RWPE2 (cell line): ENCODE measurements around the gene ZMYND19.
A peak's percentile ranks its signal among the peaks of the same experiment; 100 is the strongest.

Experiments
- ATAC-seq: fragments of 200-7000 bp; cut with Tn5 transposase; 3 replicates; pipeline ENCODE4 v1.9.1; 2021; ENCODE audit warnings: low read depth
- DNase-seq: peaks from one replicate; pipeline ENCODE4 v3.0.0-alpha.2; 2020; ENCODE audit warnings: low spot score
- H3K27ac ChIP-seq: fragments of 450-650 bp; 2 replicates; pipeline ENCODE4 v1.5.1; 2017; ENCODE audit warnings: mild to moderate bottlenecking; ENCODE audit not compliant: poor library complexity, severe bottlenecking
- H3K27me3 ChIP-seq: fragments of 250-450 bp; sonication (Bioruptor Pico); 2 replicates; pipeline ENCODE4 v1.5.1; 2021; ENCODE audit warnings: mild to moderate bottlenecking, moderate library complexity; ENCODE audit not compliant: insufficient read depth, poor library complexity, severe bottlenecking
- H3K36me3 ChIP-seq: fragments of 250-450 bp; sonication (Bioruptor Pico); 2 replicates; pipeline ENCODE4 v1.5.1; 2020; ENCODE audit warnings: low read depth, mild to moderate bottlenecking, moderate library complexity
- H3K4me1 ChIP-seq: fragments of 250-450 bp; sonication (Bioruptor Pico); 2 replicates; pipeline ENCODE4 v1.5.1; 2021; ENCODE audit warnings: mild to moderate bottlenecking, moderate library complexity; ENCODE audit not compliant: insufficient read depth, poor library complexity, severe bottlenecking
- H3K4me3 ChIP-seq: fragments of 250-450 bp; sonication (Bioruptor Pico); 2 replicates; pipeline ENCODE4 v1.5.1; 2021; ENCODE audit warnings: mild to moderate bottlenecking, moderate library complexity; ENCODE audit not compliant: severe bottlenecking
- H3K9me3 ChIP-seq: fragments of 250-450 bp; sonication (Bioruptor Pico); 2 replicates; pipeline ENCODE4 v1.5.1; 2021; ENCODE audit warnings: mild to moderate bottlenecking, moderate library complexity; ENCODE audit not compliant: severe bottlenecking
- TF ChIP-seq, protein P1 (sequence below): fragments of 450-650 bp; IDR thresholded peaks from one replicate; pipeline ENCODE4 v1.5.1; 2017; ENCODE audit warnings: mild to moderate bottlenecking, moderate library complexity; ENCODE audit not compliant: poor library complexity, severe bottlenecking

Gene ZMYND19

DNA sequence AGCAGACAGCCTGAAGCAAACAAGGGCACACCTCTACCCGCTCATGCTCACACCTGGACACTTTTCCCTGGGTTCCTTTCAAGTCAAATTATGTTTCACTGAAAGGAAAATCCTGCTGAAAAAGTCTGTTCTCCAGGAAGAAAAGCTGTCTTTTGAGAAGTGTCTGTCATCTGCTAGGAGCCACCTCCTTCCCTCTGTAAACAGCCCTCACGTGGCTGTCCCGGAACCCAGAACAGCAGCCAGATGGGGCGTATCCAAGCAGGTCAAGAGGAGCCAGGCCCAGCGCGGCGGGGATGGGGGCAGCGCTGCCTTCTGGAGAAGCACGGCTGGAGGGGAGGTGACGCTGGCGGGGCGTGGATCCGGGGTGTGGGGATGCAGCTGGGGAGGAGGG lies 40.1 kb downstream of the ZMYND19 start, which contains the start of gene PNPLA7:
Gene PNPLA7 (minus strand): TSS at position 172 of the 391 bp plus-strand sequence. CDS start 205 bp downstream, outside the sequence.
- Histone ChIP-seq H3K9me3 (no peaks in the 10 kb centered on the region), H3K4me1 (no peaks in the 10 kb centered on the region), H3K36me3 (peaks cover 21% of the 10 kb centered on the region), H3K27ac (peak within 1 kb of the TSS; percentile 50), H3K4me3 (peak within 1 kb of the TSS; percentile 96), H3K27me3 (no peaks in the 10 kb centered on the region)
- TF ChIP-seq, protein P1, sequence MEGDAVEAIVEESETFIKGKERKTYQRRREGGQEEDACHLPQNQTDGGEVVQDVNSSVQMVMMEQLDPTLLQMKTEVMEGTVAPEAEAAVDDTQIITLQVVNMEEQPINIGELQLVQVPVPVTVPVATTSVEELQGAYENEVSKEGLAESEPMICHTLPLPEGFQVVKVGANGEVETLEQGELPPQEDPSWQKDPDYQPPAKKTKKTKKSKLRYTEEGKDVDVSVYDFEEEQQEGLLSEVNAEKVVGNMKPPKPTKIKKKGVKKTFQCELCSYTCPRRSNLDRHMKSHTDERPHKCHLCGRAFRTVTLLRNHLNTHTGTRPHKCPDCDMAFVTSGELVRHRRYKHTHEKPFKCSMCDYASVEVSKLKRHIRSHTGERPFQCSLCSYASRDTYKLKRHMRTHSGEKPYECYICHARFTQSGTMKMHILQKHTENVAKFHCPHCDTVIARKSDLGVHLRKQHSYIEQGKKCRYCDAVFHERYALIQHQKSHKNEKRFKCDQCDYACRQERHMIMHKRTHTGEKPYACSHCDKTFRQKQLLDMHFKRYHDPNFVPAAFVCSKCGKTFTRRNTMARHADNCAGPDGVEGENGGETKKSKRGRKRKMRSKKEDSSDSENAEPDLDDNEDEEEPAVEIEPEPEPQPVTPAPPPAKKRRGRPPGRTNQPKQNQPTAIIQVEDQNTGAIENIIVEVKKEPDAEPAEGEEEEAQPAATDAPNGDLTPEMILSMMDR: no peak
- ATAC-seq (peak; percentile 75), DNase-seq (peak; percentile 82)

DNA sequence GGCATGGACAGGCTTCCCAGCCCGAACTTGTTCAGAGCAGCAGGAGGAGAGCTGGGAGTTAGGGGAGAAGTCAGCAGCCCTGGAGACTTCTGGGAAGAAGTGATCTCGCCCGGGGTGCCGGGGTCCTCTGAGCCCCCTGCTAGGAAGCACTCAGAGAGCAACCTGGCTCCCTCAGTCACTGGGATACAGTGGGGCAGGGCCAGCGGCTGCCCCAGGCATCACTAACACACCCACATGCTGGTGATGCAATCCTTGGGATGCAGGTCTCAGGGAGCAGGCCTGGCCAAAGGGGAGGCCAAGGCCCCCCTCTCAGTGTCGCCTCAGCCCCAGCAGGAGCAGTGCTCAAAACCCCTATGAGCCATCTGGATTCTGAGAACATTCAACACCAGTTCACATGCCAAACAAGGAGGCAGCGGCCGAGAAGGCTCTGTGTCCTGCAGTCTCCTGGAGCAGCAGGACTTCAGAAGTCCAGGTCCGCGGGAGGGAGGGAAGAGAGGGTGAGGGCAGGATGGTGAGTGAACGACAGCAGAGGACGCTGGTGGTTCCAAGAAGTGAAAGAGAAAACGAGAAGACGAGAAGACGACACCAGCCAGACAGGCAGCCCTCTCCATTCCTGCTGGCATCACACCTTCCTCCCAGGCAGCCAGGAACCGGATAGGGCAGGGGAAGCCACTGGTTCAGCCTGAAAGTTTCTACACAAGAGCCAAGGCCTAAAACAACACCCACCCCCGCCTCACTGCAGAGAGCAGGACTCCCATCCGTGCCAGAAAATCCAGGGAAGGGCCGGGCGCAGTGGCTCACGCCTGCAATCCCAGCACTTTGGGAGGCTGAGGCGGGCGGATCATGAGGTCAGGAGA lies 42.4 kb downstream of the ZMYND19 start:
- Histone ChIP-seq H3K4me3 (no peak overlapping the region), H3K27me3 (no peaks in the 10 kb centered on the region), H3K36me3 (0 out of 2 replicates have a peak, but pooled peaks cover 5% of the 10 kb centered on the region), H3K27ac (no peak overlapping the region), H3K9me3 (no peaks in the 10 kb centered on the region), H3K4me1 (no peaks in the 10 kb centered on the region)
- no peak for ATAC-seq
- TF ChIP-seq, protein P1: no peak
- DNase-seq: no peak

DNA sequence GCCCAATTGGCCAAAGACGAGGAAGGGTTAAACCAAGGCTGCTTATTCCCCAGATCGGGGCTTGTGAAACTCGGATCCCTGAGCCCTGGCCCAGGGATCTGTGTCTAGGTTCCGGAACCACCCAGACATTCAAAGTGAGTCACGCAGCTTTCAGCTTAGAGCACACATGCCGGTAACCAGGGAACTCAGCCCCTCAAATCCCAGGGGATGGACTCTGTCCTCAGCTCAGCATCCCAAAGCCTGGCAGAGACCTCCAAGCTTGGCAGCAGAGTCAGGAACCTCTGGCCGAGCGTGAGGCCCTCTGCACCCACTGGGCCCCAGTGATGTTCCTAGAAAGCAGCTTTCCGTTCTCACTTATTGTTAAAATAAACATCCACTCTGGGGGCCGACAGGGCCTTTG lies 45.2 kb downstream of the ZMYND19 start:
- Histone ChIP-seq H3K27ac (no peak overlapping the region), H3K4me1 (no peaks in the 10 kb centered on the region)

DNA sequence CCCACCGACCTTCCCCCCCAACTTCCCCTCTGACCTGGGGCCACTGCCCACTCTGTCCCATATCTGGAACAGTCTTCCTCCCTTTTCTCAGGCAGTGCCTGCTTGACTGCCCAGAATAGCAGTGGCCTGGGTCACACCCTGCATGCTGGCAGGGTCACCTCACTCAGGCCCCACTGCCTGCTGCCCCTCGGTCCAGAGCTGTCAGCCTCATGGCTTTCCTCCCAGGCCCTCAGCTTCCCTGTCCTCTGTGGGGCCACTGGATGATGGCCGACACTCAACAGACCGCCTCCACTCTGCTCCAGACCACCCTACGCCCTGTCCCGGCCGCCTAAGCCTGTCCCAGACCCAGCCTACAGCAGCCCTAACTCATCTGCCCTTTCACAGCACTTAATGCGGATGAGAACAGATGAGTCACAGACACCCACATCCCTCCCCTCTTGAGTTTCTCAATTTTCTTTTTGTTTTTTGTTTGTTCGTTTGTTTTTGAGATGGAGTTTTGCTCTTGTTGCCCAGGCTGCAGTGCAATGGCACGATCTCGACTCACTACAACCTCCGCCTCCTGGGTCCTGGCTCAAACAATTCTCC lies 46.0 kb downstream of the ZMYND19 start:
- H3K9me3 ChIP-seq: no peaks in the 10 kb centered on the region
- H3K36me3 ChIP-seq: no peaks in the 10 kb centered on the region
- no peaks in the 10 kb centered on the region for H3K4me1 ChIP-seq
- H3K27ac ChIP-seq: no peak overlapping the region
- H3K4me3 ChIP-seq: no peak overlapping the region
- ATAC-seq: peak; percentile 30; the same call in 1 of the 3 replicates
- TF ChIP-seq, protein P1: no peak
- no peak for DNase-seq
- H3K27me3 ChIP-seq: no peaks in the 10 kb centered on the region

More for the DNA sequence above, 45.2 kb downstream of the ZMYND19 start:
- Histone ChIP-seq H3K27me3 (no peaks in the 10 kb centered on the region), H3K4me3 (no peak overlapping the region), H3K36me3 (no peaks in the 10 kb centered on the region), H3K9me3 (no peaks in the 10 kb centered on the region)
- DNase-seq (no peak), ATAC-seq (no peak)
- TF ChIP-seq, protein P1: no peak
